ENCODE data around the gene NRIP1.

NRIP1 gene

GRCh38 chr21:15003463-15004135 is 61.2 kb downstream of the NRIP1 start:
- DNase-seq: no peak

- DNase-seq: no peak
Measured at GRCh38 chr21:15001857-15002606, 62.8 kb downstream of the NRIP1 start.

GRCh38 chr21:15001113-15001512 is 63.7 kb downstream of the NRIP1 start:
- no peak for DNase-seq

- DNase-seq: no peak
Measured at GRCh38 chr21:15000081-15000480, 64.7 kb downstream of the NRIP1 start.

DNA sequence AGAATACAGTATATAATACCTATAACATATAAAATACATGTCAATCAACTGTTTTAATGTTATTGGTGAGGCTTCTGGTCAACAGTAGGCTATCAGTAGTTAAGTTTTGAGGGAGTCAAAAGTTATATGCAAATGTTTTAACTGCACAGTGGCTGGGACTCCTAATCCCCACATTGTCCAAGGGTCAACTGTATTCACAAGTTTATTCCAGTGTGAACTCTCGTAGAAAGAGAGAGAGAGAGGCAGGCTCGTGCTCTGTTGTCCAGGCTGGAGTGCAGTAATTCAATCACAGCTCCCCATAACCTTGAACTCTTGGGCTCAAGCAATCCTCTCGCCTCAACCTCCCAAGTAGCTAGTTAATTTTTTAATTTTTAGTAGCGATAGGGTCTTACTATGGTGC is 66.0 kb downstream of the NRIP1 start:
- DNase-seq: no peak

- DNase-seq: no peak
Measured at GRCh38 chr21:14998336-14998735, 66.5 kb downstream of the NRIP1 start.

GRCh38 chr21:14995695-14996490 is 68.9 kb downstream of the NRIP1 start:
- DNase-seq: no peak

- no peak for DNase-seq
Measured at GRCh38 chr21:14995226-14995625, 69.6 kb downstream of the NRIP1 start.

DNA sequence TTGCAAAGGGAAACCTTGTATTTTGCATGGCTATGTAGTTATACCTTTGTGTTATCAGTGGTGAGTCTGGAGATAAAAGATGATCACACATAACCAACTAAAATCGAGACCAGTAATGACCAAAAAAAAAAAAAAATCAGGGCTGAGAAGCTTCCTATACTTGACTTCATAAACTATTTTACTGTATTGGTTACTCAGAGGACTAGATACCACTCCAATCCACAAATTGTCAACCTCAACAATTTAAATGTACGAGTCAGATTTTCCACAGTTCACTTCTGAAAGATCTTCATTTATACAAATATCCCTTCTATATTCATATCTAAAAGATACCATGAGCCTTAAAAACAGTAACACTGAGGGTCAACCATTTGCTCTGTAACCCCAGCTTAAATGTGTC is 71.7 kb downstream of the NRIP1 start:
- no peak for DNase-seq

DNA sequence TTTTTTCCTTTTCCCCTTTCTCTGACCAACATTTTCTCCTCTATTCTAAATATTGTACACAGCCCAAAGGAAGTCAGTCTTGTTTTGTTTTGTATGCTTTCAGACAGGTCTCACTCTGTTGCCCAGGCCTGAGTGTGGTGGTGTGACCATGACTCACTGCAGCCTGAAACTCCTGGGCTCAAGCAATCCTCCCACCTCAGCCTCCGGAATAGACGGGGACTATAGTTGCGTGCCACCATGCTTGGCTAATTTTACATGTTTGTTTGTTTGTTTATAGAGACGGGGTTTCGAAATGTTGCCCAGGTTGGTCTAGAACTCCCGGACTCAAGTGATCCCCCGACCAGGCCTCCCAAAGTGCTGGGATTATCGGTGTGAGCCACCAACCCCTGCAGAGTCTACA is 72.8 kb downstream of the NRIP1 start:
- no peak for DNase-seq

GRCh38 chr21:14989359-14989758 is 75.4 kb downstream of the NRIP1 start:
- no peak for DNase-seq

- DNase-seq: no peak
Measured at GRCh38 chr21:14988760-14989159, 76.0 kb downstream of the NRIP1 start.

DNA sequence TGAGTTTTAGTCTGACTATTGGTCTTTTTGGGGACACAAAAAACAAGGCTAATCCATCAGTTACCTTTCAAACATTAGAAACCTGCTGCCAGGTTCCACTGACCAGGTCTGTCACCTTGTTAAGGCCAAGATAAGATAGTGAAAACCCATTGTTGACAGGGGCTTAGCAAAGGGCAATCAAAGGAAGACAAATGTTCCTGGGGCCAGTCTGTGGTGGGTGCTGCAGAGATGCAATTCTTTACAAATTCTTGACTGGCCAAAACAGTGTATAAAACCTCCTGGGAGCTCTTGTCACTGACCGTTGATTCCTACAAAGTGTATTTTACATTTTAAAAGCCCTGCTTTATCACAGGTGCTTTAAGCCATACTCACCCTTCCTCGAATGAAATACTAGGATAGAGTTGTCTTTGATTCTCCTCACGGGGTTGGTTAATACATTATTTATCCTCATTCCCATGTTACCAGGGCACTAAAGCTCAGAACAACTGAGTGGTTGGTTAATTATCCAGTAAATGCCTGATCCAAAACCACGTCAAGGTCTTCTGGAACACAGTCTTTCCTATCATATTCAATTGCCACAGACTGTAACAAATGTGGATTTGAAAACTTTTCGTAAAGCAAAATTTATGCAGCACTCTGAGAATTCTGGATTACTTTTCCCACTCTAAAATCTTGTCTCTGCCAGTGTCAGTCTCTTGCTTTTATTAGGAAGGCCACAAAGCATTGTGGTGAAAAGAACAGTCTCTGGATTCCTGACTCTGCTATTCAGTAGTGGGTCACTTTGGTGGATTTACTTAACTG is 77.2 kb downstream of the NRIP1 start:
- no peak for DNase-seq

DNA sequence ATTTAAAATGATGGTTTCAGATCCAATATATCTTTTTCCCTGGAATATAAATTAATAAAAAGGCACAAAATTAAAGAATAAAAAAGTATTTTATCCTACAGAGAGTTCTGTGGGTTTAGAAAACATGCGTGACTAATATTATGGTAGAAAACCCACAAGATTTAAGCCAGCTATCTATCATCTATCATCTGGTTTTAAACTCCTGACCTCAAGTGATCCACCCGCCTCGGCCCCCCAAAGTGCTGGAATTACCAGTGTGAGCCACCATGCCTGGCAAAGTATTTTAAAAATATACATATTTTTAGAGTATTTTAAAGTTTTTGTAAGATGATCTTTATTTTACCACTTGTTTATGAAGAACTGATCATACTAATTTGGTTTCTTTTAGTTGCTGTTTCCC is 79.5 kb downstream of the NRIP1 start:
- DNase-seq: no peak

DNA sequence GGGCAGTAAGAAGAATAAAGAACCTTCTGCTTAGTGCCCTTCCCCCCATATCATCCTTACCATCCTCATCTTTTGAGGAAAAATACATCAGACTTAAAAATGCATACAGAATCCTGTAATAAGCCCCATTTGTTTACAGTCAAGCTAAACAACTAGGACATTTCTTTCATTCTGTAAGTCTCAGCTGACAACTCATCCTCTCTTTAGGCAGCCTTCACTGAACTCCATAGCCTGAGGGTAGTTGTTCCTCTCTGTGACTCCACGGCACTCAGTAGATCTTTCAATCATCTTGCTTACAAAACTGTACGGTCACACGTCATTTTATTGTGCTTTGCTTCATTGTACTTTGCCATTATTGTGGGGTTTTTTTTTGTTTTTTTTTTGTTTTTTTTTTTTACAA is 82.5 kb downstream of the NRIP1 start:
- DNase-seq: no peak

GRCh38 chr21:14981246-14981645 is 83.6 kb downstream of the NRIP1 start:
- DNase-seq: no peak

GRCh38 chr21:14979264-14979663 is 85.5 kb downstream of the NRIP1 start:
- DNase-seq: no peak

DNA sequence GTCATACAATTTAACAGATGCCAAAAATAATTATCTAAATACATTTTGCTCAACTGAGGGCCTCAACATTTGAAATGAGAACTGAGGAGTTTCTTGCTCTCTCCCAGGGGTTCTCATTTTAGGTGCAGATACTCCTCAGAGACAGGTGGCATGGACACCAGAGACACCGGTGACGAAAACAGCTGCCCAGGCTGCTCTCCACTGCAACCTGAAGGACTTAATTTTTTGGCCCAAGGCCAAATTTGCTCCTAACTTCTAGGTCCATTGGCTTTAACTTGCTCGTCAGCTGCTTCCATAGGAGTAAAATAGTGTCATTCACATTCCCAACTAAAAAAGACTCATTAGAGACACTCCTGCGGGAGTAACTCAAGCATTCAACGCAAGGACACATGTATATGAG is 87.0 kb downstream of the NRIP1 start:
- DNase-seq: no peak

DNA sequence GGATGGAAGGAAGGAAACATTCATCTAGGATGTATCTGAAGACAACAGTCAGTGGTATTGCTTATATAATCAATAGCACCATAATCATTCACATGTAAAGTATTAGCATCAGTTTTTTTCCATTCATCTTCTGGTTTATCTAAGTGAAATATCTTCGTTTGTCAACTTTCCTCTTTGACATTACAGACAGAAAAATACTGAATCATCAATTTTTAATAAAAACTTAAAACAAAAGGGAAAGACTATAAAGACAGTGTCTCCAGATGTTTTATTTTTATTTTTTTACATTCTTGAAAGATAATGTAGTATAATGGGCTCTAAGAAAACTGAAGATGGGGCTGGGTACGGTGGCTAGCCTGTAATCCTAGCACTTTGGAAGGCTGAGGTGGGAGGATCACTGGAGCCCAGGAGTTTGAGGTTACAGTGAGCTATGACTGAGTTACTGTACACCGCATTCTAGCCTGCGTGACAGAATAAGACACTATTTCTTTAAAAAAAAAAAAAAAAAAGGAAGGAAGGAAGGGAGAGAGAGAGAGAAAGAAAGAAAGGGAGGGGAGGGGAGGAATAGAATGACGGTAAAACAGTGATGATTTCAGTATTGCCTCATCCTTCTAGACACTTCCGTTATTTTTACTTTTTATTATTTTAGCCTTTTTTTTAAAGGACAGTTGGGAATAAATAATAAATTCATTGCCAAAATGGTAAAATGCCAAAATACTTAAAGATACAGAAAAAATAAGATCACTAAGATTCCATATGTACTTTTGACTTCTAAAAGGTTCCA is 89.5 kb downstream of the NRIP1 start:
- DNase-seq: no peak

GRCh38 chr21:14972678-14973077 is 92.1 kb downstream of the NRIP1 start:
- no peak for DNase-seq

DNA sequence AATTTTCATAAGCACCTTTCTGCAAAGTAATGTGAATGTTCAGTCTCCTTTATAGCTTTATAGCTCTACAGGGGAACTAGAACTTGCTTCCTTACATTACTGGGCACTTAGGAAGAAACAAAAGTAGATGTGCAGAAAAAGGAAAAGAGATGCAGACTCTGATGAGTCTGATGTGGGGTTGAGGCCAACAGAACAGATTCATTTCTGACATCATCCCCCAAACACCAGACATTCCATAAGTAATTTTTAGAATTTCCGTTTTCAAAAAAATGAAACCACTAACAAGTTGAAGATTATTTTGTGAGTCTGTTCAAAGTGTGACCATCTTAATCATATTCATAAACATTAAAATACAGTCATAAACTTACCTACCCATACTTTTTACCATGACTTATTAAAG is 96.0 kb downstream of the NRIP1 start:
- DNase-seq: no peak

DNA sequence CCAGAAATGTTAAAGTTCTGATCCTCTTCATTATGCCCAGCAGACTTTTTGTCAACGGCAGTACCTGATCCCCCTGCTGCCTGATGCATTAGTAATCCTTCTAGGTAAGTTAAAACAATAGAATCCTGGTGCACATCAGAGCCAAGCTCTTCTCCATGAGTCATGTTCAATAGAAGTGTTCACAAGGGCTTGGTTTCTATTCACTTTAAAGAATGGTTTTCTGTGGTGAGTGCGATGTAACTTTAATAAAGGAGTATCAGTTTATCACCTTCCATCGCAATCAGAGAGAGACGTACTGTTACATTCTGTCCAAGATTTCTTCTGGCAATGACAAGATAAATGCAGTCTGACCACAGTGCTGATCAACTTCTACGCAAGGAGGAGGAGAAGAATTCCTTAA is 96.8 kb downstream of the NRIP1 start:
- DNase-seq: no peak
